HTERT RPE-1 (cell line): ENCODE results near the gene CPS1.

Source experiments
- in situ Hi-C: fragments of 300-500 bp; cut with MboI; formaldehyde crosslinking; loops from 4 replicates; pipeline ENCODE4 v1.14.3; 2020; ENCODE audit warnings: low sequenced_read_pairs

Gene CPS1

DNA sequence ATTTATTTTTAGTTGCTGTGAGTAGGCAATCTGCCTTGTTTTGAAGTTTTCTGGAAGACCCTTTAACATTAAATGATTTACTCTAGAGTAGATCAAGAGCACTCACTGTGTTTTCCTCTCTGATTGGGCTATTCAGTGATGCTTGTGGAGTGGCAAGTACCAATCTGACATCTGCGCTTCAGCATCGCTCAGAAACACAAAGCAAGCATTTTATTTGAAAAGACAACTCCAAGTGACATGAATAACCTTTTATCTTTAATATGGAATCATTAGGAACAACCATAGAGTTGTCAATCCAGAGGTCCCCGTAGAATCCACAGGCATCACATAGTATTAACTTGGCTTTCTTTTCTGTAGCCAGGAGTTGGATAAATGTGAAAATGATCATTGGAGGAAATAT lies 114.7 kb downstream of the CPS1 start:
- in situ Hi-C loops = no loop called here

- in situ Hi-C loops = no loop called here
Measured at GRCh38 chr2:210673117-210673516, 116.7 kb downstream of the CPS1 start.

- in situ Hi-C loops = no loop called here
Measured at GRCh38 chr2:210676067-210676466, 119.7 kb downstream of the CPS1 start.

GRCh38 chr2:210681491-210681890 lies 125.1 kb downstream of the CPS1 start:
- in situ Hi-C loops = no loop called here

DNA sequence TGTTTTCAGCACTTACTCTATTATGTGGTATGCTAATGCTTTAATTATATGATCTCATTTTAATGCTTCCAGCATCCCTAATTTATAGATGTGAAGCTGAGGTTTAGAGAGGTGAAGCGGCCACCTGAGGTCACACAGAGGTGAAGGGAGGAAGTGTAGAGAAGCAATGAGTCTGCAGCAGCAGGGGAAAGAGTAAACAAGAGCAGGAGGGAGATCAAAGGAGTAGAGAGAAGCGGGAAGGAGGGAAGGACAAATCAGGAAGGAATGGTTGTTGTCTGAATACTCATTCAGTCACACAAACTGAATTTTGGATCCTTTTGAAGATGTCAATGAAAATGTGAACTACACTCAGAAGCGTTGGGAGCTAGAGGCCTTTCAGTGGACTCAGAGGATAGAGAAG lies 130.0 kb downstream of the CPS1 start:
- in situ Hi-C loops = no loop called here

- in situ Hi-C loops = no loop called here
Measured at GRCh38 chr2:210687786-210688470, 131.5 kb downstream of the CPS1 start.

- in situ Hi-C loops = no loop called here
Measured at GRCh38 chr2:210707900-210708299, 151.5 kb downstream of the CPS1 start.

DNA sequence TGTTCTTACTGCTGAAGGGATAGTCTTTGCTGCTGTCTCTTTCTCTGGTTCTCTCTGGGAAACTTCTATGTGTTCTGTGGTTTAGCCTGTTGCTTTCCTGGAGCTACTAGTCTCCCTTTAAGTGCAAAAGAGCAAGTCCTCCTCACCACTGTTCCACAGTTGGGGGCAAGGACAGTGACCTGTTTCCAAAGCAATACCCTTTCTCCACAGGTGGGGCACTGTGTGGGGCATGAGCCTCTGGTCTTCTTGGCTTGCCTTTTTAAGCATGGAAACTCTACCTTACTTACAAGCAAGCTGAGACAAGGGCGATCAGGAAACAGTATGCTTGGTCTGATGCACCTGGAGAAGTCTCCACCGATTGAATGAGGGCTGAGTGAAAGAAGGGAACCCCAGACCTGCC lies 156.7 kb downstream of the CPS1 start:
- in situ Hi-C loops = no loop called here

DNA sequence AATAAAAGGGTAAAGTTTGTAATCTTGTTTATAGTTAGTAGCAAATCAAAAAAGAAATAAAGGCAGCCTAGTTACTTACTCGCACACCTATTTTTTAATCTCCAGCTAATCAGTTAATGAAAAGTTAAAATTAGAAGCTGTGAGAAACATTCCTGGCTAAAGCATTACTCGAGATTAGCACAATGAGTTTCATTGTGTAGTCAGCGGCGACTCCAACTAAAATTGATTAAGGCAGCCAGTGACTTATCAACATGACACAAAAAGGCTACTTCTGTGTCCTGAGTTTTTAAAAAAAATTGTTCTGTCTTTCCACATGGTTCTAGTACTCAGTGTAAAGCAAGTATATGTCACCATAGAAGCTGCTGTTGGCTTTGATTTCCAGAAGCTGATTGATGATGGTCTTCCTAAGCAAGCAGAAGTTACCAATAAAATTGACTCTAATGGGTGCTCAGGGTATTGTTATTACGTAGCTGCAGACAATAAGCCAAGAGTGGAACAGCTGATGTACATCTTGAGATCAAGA lies 159.2 kb downstream of the CPS1 start:
- in situ Hi-C loops = no loop called here

DNA sequence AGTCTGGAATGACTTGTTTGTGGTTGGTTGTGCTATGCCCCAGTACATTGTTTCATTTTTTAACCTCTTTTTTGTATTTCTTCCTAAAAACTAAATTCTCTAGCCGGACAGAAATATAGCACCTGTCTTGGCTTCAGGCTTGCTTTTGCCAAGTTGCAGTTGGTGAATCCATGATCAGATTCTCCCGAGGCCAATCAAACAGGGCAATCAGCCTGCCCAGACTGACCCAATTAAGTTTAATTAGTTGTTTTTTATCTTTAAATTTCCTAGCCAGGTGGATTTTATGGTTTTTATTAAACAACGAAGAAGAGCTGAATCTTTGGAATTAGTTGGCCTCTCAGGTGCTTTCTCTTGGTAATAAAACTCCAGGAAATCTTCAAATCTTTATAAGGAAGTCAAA lies 162.1 kb downstream of the CPS1 start:
- in situ Hi-C loops = no loop called here

DNA sequence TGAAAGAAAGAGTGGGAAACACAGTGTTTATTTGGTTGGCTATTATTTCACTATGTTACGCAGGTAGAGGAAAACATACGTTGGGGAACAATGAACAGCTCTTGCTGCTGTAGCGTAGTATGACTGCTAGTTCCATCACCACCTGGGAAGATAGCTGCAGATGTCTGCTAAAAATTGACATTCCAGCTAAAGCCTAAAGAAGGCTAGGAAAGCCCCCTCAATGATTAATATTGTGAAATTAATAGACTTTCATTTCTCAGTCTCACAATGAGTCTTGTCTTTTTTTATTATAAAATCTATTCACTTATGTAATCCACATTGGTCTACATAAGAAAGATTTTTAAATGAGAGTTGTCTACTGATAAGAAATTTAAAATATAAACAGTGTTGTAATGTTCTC lies 165.7 kb downstream of the CPS1 start:
- in situ Hi-C loops = no loop called here

- in situ Hi-C loops = no loop called here
Measured at GRCh38 chr2:210727549-210727948, 171.2 kb downstream of the CPS1 start.
